RWPE1 (cell line): Measurements from ENCODE around the gene SGK1.
A peak's percentile ranks its signal among the peaks of the same experiment; 100 is the strongest.
"Not testable (repeated sequence)": the region's sequence is repeated elsewhere in the genome, so short reads cannot be mapped to it uniquely, and the experiment has no call there.

Experiments used
- CTCF ChIA-PET: fragments of 350-600 bp; sonication (Branson Sonifier 250); formaldehyde crosslinking; extraction: SDS; loops from one replicate; lab custom pipeline; 2021; lab: Yijun Ruan, JAX
- POLR2A ChIA-PET: fragments of 400-600 bp; formaldehyde crosslinking; extraction: SDS; loops from one replicate; lab custom pipeline; 2020; ENCODE audit warnings: antibody characterized with exemption; ENCODE audit not compliant: low non-redundant PET; lab: Yijun Ruan, JAX
- DNase-seq: peaks from one replicate; pipeline ENCODE4 v3.0.0; 2012; ENCODE audit warnings: low spot score
- H3K27ac ChIP-seq: fragments of 450-650 bp; 2 replicates; pipeline ENCODE4 v1.5.1; 2017
- CTCF ChIP-seq: fragments of 450-650 bp; conservative IDR thresholded peaks from 2 replicates; pipeline ENCODE4 v1.5.1; 2017; ENCODE audit warnings: low read depth, mild to moderate bottlenecking

Gene SGK1

GRCh38 chr6:134235937-134236751 is 81.8 kb downstream of the SGK1 start:
- CTCF ChIA-PET: no interaction called here
- POLR2A ChIA-PET: no interaction called here
- DNase-seq: peak; percentile 53
- H3K27ac ChIP-seq: no peak overlapping the region
- no peak for TF ChIP-seq CTCF

GRCh38 chr6:134235334-134235733 is 82.6 kb downstream of the SGK1 start:
- POLR2A ChIA-PET, H3K27ac ChIP-seq, DNase-seq: not testable (repeated sequence)
- CTCF ChIA-PET: interaction anchor here (1.1 kb wide), 1 partner anchor 32 kb away, joined by 3 read pairs; no protein-coding TSS in a partner anchor

- ChIA-PET CTCF (no interaction called here), POLR2A (no interaction called here)
- H3K27ac ChIP-seq: no peak overlapping the region
- no peak for TF ChIP-seq CTCF
- DNase-seq: no peak
These were observed 84.5 kb downstream of the SGK1 start for GRCh38 chr6:134233180-134233955.

GRCh38 chr6:134230940-134231339 is 87.0 kb downstream of the SGK1 start:
- ChIA-PET POLR2A (no interaction called here), CTCF (no interaction called here)
- DNase-seq: no peak
- no peak overlapping the region for H3K27ac ChIP-seq
- TF ChIP-seq CTCF: no peak

GRCh38 chr6:134230087-134230700 is 87.7 kb downstream of the SGK1 start:
- ChIA-PET POLR2A (no interaction called here), CTCF (interaction anchor here (0.7 kb wide), 1 partner anchor 476 kb away, joined by 3 read pairs; no protein-coding TSS in a partner anchor)
- no peak overlapping the region for H3K27ac ChIP-seq
- DNase-seq: no peak
- no peak for TF ChIP-seq CTCF

GRCh38 chr6:134229520-134229919 is 88.4 kb downstream of the SGK1 start:
- no peak for TF ChIP-seq CTCF
- H3K27ac ChIP-seq: no peak overlapping the region
- no peak for DNase-seq
- ChIA-PET POLR2A (no interaction called here), CTCF (interaction anchor here (0.7 kb wide), 1 partner anchor 477 kb away, joined by 3 read pairs; no protein-coding TSS in a partner anchor)
